GM12801 (cell line): ENCODE results near the gene MACROH2A2.

Source experiments
- TF ChIP-seq, protein P1 (sequence below): IDR thresholded peaks from one replicate; pipeline ENCODE4 v1.5.1; 2011; ENCODE audit warnings: control low read depth; ENCODE audit not compliant: insufficient read length; ENCODE audit errors: extremely low read depth

The MACROH2A2 gene

DNA sequence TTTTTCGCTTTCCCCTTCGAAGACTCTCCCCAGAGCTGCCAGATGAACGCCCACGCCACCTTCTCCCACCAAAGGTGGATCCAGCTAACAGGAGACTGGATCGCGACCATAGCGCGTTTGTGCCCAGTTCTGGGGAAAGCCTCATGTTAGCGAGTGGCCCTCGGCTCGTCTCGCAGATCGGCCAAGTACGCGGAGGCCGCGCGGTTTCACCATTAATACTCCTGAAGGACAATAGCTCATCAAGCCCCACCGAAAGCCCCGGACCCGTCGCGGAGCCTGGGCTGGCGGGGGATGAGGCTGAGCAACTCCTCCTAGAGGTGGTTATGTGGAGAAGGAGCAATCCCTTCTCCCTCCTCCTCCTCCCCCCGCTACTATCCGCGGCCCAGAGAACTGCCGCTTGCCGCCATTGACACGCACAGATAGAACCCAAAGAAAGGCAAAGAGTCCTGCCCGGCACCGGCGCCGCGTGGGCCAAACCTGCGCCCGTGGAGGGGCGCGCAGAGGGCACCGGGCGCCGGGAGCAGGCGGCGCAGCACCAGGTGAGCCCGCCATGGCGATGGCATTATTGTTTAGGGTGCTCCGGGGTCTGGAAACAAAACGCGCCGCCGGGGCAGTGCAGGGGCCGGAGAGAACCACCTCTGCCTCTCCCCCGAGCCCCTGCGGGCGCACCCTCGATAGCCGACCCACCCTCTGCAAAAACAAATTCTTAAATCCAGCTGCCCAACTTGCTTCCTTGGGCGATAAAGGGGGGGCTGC, at the start of gene MACROH2A2:
TSS of gene MACROH2A2 (plus strand) at position 385 of the 756 bp plus-strand sequence. CDS start 22,813 bp downstream, outside the sequence.
- TF ChIP-seq, protein P1, sequence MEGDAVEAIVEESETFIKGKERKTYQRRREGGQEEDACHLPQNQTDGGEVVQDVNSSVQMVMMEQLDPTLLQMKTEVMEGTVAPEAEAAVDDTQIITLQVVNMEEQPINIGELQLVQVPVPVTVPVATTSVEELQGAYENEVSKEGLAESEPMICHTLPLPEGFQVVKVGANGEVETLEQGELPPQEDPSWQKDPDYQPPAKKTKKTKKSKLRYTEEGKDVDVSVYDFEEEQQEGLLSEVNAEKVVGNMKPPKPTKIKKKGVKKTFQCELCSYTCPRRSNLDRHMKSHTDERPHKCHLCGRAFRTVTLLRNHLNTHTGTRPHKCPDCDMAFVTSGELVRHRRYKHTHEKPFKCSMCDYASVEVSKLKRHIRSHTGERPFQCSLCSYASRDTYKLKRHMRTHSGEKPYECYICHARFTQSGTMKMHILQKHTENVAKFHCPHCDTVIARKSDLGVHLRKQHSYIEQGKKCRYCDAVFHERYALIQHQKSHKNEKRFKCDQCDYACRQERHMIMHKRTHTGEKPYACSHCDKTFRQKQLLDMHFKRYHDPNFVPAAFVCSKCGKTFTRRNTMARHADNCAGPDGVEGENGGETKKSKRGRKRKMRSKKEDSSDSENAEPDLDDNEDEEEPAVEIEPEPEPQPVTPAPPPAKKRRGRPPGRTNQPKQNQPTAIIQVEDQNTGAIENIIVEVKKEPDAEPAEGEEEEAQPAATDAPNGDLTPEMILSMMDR: no peak

DNA sequence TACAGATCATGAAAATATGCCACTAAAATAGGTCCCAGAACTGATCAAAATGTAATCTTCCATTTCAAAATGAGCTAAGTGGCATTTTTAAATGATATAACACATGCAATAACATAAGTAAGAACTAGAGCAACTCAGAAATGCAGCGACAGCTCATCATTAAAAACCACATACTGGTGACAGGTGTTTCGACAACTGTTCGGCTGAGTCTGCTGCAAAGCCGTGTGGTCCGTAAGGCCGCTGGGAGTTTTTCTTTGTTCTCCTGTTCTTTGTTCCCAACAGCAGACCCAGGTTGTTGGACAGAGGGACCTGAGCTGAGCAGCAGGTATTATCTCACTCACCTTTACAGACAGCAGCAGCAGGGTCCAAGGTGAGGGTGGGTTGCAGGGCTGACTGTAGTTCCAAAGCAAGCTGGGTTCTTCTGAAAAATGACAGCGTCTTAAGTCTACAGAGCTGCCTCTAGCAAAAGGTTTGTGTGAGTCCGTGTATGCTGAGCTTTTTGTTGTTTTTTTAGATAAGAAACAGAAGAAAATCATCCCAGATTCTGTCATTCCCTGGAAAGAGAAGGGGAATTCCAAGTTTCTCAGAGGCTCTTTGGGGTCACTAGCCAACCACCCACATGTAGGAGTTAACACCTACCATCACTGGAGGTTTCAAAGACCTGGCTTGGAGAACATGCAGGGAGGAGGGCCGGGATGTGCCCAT, 45.4 kb upstream of the MACROH2A2 start:
- TF ChIP-seq, protein P1: no peak

DNA sequence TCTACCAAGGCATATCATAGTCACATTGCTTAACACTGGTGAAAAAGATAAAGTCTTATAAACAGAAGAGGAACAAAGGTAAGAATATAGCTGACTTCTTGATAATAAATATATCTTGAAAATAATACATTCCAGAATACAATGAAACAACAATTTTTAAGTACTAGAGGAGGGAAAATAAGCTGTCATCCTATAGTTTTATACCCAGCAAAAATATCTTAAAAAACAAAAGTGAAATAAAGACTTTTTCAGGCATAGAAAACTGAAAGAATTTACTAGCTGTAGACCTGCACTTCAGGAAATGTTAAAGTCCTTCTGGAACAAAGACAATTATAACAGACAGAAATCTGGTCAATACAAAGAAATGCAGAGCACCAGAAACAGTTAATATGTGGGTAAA, 21.4 kb upstream of the MACROH2A2 start:
- TF ChIP-seq, protein P1: no peak

DNA sequence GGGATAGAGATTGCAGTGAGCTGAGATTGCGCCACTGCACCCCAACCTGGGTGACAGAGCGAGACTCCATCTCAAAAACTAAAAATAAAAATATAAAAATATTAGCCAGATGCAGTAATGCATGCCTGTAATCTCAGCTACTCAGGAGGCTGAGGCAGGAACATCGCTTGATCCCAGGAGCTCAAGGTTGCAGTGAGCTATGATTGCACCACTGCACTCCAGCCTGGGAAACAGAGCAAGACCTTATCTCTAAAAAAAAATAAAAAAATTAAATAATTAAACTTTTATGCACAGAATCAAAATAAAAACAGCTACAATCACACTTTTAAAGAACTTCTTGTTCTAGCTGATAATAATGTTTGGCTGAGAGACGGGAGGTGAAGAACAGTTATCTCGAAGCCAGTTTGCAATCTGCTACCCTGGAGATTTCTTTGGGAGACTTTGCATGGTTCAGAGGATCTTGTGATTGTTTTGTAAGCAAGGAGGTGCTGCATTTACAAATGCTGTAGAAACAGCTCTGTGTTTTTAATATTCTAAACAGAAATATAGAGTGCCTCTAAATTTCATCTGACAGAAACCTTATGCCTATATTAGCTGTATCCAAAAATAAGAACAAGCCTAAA, 19.9 kb upstream of the MACROH2A2 start:
- TF ChIP-seq, protein P1: no peak

DNA sequence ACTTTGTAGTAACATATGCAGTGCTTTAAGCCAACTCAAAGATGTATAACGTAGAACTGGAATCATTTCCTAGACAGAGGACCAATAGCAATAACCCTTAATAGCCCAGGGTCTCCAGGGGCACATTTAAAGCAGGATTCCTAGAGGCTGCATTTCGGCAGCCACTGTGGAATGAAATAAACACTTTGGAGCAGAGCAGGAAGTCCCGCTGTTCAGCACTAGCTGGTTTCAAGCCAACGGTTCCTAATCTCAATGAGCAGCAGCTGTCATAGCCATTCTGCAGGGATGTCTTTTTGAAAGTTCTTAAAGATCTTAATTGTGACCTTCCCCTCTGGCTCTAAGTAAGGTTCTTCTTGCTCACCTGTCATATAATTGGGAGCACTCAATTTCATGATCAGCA, 18.4 kb upstream of the MACROH2A2 start:
- TF ChIP-seq, protein P1: no peak

DNA sequence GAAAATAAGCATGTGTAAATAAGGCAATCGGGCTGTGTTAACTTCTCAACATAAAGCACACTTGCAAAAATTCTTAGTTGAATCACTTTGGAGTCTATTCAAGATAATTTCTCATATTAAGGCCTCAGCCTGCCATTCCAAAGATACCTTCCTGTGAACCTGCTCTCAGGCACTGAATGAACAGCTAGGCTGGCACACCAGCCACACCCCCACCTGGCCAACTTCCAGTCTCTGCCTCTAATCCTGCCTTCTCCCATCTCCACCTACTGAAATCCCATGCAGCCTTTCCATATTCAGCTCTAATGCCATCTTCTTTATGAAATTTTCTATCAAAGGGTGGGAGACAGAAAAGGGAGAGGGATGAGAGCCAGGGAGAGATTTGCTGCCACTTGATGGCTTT, 17.1 kb upstream of the MACROH2A2 start:
- TF ChIP-seq, protein P1: no peak

DNA sequence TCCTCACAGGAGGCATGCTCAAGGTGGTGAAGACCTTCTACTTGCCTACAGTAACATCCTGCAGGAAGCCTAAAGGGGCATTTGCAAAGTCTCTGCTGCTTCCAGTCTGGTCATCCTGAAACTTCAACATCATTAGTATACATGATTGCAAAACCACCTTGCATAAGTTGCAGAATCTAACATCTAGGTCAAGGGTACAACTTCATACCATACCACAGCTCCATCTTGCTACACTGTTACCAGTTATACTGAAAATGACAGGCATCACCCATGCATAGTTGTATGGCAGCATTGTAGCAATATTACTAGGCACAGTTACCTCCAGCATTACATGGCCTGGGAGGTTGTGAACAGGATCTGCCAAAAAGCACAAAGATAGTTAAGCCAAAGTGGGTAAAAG, 13.7 kb upstream of the MACROH2A2 start:
- TF ChIP-seq, protein P1: no peak
